ENCODE measurements around the gene MAPK8IP1.

- TF ChIP-seq MYC (IDR thresholded peaks at IDR 0.05; ENCODE audit: borderline replicate concordance, low read length) = no peak
- TF ChIP-seq PHF8 (IDR thresholded peaks at IDR 0.05; ENCODE audit: borderline replicate concordance, low read depth) = no peak
- TF ChIP-seq CEBPB (IDR thresholded peaks at IDR 0.05) = no peak
- TF ChIP-seq KDM5A (IDR thresholded peaks at IDR 0.05) = no peak
- no peak for TF ChIP-seq CHD2 (IDR thresholded peaks at IDR 0.05; ENCODE audit: low read length, partially characterized antibody)
- TF ChIP-seq, protein P1, sequence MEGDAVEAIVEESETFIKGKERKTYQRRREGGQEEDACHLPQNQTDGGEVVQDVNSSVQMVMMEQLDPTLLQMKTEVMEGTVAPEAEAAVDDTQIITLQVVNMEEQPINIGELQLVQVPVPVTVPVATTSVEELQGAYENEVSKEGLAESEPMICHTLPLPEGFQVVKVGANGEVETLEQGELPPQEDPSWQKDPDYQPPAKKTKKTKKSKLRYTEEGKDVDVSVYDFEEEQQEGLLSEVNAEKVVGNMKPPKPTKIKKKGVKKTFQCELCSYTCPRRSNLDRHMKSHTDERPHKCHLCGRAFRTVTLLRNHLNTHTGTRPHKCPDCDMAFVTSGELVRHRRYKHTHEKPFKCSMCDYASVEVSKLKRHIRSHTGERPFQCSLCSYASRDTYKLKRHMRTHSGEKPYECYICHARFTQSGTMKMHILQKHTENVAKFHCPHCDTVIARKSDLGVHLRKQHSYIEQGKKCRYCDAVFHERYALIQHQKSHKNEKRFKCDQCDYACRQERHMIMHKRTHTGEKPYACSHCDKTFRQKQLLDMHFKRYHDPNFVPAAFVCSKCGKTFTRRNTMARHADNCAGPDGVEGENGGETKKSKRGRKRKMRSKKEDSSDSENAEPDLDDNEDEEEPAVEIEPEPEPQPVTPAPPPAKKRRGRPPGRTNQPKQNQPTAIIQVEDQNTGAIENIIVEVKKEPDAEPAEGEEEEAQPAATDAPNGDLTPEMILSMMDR (IDR thresholded peaks at IDR 0.05) = no peak
Measured at GRCh38 chr11:45926536-45927331, 41.3 kb downstream of the MAPK8IP1 start.

Measured in A549 (cell line).